ENCODE measurements around the gene TMUB1.
"Not testable (repeated sequence)": the region's sequence is repeated elsewhere in the genome, so short reads cannot be mapped to it uniquely, and the experiment has no call there.

The TMUB1 gene

GRCh38 chr7:151048911-151049463 lies 34.3 kb downstream of the TMUB1 start:
- no peak for DNase-seq

DNA sequence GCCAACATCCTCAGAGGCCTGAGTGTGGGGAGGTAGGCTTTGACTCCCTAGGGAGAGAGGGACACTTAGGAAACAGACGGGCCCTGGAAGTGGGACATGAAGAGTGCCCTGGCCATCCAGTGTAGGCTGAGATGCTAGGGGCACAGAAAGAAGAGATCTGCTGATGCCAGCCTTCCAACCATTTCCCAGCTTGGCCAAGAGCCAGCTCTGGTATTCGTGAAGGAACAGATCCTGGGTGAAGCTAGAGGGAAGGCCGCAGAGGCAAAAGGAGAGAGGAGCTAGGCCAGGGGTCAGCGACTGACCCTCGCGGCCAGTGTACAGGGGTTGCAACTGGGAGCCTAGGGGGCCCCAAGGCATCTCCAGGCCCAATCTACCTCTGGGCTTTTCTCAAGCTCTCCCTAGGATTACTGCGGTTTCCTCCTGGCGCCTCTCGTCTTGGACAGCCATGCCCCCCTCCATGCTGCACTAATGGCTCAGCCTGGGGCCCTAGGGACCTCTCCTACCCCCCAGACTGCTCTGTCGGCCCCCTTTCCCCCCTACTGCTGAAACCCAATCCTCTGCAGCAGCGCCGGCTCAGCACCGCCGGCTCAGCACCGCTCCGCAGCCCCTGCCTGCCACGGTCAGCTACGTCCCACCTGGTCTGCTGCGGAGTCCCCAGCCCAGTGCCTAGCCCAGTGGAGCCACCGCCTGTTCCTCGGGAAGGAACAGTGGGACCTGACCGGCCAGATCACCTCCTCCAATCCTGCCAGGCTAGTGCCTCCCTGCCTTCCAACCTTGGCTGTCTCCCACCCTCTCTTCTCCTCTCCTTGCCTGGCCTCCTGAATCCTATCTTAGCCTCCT lies 35.1 kb downstream of the TMUB1 start, which contains the start of gene ASIC3:
ASIC3 (plus strand) TSS at position 556 of the 840 bp plus-strand sequence. CDS start 355 bp downstream, outside the sequence.
- no peak for DNase-seq

- DNase-seq, result no peak
These were observed 36.4 kb downstream of the TMUB1 start for GRCh38 chr7:151046603-151047573.

DNA sequence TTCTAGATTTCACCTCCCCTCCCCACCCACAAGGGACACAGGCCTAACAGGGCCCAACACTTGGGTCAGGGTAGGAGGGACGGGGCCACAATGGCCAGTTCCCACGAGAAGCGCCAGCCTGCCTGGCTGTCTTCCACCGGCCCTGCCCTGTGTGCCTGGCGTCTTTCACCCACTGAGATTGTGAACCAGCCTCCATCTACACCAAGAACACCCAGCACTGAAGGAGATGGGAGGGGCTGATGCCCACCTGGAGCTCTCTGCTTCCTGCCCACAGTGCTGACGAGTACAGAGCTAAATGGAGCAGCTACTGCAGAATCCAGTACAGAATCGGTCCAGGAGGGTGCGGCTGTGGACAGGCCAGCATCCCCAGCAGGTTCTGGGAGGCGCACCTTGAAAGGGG lies 37.3 kb downstream of the TMUB1 start:
- no peak for DNase-seq

DNA sequence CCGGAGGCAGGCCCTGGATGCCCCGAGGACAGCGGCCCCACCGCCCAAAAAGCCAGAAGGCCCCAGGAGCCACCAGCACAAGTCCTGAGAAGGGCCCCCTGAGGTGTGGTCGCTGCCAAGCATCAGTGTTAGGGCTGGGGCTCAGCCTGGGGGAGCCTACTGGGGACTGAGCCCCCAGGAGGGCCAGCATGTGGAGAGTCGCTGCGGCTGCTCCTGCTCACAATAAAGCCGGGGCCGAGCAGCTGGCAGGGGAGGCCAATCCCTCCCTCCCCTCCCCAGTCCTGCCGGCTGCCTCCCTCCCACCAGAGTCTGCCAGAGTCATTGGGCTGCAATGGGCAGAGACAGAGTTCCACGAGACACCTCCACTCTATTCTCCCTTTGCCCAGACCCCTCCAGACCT lies 38.0 kb downstream of the TMUB1 start:
- DNase-seq, result no peak

DNA sequence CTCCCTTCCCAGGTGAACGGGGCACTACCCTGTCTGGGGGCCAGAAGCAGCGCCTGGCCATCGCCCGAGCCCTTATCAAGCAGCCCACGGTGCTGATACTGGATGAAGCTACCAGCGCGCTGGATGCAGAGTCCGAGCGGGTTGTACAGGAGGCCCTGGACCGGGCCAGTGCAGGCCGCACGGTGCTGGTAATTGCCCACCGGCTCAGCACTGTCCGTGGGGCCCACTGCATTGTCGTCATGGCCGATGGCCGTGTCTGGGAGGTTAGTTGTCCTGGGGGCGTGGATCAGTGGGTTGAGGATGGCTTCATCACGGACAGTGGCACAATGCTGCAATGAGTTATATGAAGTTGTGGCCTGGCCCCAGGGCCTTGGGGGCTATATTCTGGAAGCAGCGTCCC lies 39.3 kb downstream of the TMUB1 start:
- no peak for DNase-seq

DNA sequence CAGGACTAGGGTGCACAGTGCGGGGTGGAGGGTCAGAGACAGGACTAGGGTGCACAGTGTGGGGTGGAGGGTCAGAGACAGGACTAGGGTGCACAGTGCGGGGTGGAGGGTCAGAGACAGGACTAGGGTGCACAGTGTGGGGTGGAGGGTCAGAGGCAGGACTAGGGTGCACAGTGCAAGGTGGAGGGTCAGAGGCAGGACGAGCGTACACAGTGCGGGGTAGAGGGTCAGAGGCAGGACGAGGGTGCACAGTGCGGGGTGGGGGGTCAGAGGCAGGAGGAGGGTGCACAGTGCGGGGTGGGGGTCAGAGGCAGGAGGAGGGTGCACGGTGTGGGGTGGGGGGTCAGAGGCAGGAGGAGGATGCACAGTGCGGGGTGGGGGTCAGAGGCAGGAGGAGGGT lies 39.8 kb downstream of the TMUB1 start:
- DNase-seq, result not testable (repeated sequence)

- no peak for DNase-seq
These were observed 42.5 kb downstream of the TMUB1 start for GRCh38 chr7:151040616-151041375.

- DNase-seq, result no peak
These were observed 43.3 kb downstream of the TMUB1 start for GRCh38 chr7:151039850-151040548.

GRCh38 chr7:151038951-151039849 lies 44.1 kb downstream of the TMUB1 start:
- DNase-seq, result peak; percentile 36

DNA sequence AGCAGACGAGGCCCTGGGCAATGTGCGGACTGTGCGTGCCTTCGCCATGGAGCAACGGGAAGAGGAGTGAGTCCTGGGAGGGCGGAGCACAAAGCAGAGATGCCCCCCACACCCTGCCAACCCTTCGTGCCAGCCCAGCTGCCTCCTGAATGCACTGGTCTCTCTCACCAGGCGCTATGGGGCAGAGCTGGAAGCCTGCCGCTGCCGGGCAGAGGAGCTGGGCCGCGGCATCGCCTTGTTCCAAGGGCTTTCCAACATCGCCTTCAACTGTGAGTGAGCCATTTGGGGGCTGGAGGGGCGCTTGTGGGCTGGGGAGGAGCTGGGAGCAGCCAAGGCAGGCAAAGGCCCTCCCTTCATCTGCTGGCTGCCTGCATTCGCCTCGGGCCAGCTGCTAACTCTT lies 47.4 kb downstream of the TMUB1 start:
- DNase-seq, result no peak

GRCh38 chr7:151035026-151035717 lies 48.1 kb downstream of the TMUB1 start:
- no peak for DNase-seq

DNA sequence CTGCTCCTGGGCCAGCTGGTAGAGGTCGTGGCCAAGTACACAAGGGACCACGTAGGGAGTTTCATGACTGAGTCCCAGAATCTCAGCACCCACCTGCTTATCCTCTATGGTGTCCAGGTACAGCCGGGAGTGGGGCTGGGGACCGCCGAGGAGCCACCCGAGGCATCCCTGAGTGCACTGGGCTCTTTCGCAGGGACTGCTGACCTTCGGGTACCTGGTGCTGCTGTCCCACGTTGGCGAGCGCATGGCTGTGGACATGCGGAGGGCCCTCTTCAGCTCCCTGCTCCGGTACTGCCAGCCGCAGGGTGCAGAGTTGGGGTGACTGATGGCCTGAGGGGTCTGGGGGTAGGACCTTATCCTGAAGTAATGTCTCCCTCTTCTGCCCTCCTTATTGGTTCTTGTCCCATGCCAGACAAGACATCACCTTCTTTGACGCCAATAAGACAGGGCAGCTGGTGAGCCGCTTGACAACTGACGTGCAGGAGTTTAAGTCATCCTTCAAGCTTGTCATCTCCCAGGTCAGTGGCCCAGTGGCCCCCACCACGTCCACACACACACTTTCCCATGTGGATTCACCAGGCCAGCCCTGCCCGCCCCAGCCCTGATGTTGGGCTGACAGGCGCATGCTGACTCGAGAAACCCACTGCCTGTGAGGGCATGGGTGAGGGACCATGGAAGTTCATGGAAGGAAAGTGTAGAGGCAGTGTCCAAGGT lies 48.8 kb downstream of the TMUB1 start:
- DNase-seq, result no peak

DNA sequence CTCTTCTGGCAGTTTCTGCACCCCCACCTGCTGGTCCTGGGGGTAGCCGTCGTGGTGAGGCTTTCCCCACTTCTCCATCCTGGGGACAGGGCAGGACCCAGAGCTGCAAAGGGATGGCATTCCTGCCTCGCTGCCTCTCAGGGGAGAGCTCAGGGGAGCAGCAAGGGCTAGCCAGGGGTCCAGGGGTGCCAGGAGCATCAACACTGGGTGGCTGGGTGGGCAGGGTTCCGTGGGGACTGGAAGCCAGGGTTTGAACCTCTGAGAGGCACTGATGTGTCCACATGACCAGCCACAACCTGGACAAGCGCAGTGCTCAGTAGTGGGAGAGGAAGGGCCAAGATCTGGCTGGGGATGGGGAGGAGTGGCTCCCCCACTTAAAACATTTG lies 49.4 kb downstream of the TMUB1 start:
- DNase-seq, result no peak

DNA sequence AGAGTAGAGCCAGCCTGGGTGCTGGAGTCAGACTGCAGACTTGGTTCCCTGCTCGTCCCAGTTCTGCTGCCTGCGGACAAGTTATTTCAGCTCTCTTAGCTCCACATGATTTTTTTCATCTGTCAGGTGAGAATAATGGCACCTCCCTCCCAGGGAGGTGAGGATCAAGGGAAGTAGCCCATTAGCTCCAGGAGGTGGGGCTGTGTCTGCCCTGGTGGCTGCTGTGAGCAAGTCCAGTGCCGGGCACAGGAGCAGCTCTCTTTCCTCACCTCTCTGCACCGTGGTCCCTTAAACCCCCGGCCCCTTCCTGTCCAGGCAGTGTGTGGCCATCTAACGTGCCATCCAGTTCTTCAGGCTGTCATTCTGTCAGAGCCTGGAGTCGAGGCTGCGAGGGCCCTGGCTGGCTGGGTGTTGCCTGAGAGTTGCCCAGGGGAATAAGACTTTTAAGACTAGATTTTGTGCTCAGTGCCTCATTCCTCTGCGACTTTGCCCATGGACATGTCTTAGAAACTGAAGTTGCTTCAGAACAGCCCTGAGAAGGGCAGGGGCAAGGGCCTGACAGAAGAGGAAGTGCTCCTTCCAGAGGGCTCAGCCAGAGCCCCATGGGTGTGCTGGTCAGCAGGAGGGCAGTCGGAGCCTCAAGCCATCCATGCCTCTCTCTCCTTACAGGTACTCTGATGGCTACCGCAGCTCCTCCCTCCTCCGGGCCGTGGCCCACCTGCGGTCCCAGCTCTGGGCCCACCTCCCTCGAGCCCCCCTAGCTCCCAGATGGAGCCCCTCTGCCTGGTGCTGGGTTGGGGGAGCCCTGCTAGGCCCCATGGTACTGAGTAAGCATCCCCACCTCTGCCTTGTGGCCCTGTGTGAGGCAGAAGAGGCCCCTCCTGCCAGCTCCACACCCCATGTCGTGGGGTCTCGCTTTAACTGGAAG lies 50.1 kb downstream of the TMUB1 start:
- DNase-seq, result no peak

Measured in NCI-H146 (cell line).